Prostate gland (tissue), 2 donors: ENCODE data around the gene ZNF253. TPM values are rescaled to one million over a fixed set of nuclear protein-coding genes. Genes with fewer than 3 reads are reported as not detected.
A peak's percentile ranks its signal among the peaks of the same experiment; 100 is the strongest.
"Not testable (repeated sequence)": the region's sequence is repeated elsewhere in the genome, so short reads cannot be mapped to it uniquely, and the experiment has no call there.

Source experiments
- DNase-seq: peaks from one replicate; pipeline ENCODE4 v3.0.0-alpha.2; 2019; ENCODE audit warnings: low spot score
- H3K27ac ChIP-seq, 2 donors: fragments of 200-600 bp; sonication (generic); 2 replicates each; pipeline ENCODE4 v1.5.1; 2017 to 2019
- H3K27me3 ChIP-seq: fragments of 200-600 bp; sonication (generic); replicated peaks from 2 replicates; pipeline ENCODE4 v1.5.1; 2019; ENCODE audit not compliant: insufficient read depth
- H3K36me3 ChIP-seq, 2 donors: fragments of 200-600 bp; sonication (generic); 1 replicate in 1 of 2; 2 replicates in 1 of 2; pipeline versions ENCODE4 v1.5.1 to v1.8.1; 2017 to 2019
- H3K4me1 ChIP-seq: fragments of 200-600 bp; sonication (generic); replicated peaks from 2 replicates; pipeline ENCODE4 v1.5.1; 2019
- H3K4me3 ChIP-seq, 2 donors: fragments of 200-600 bp; sonication (generic); 2 replicates each; pipeline ENCODE4 v1.5.1; 2017 to 2019
- H3K9me3 ChIP-seq: fragments of 200-600 bp; sonication (generic); 2 replicates; pipeline ENCODE4 v1.5.1; 2017
- POLR2A ChIP-seq: fragments of 450-650 bp; IDR thresholded peaks from one replicate; pipeline ENCODE4 v1.6.1; 2016; ENCODE audit warnings: antibody characterized with exemption, mild to moderate bottlenecking
- POLR2AphosphoS5 ChIP-seq: sonication (generic); formaldehyde crosslinking; IDR thresholded peaks from one replicate; pipeline ENCODE4 v1.6.1; 2017; ENCODE audit warnings: antibody characterized with exemption
- WGBS: methylation state at CpG from one replicate; pipeline ENCODE4 v1.1.5; 2018; 5-methylcytosine and 5-hydroxymethylcytosine counted together
- intact Hi-C: fragments of 100-400 bp; cut with DNase I; formaldehyde crosslinking; loops from one replicate; pipeline ENCODE4 v1.14.2; 2022
- total RNA-seq, 2 donors: library from RNA; depleted of rRNA; stranded (reverse); fragments of >200 nt; gene quantifications; one replicate each; pipeline ENCODE4 v1.1.0, GENCODE V29; 2016
- TF ChIP-seq, protein P1 (sequence below), 4 experiments: fragments of 200-600 bp in 2 of 4; fragments of 450-650 bp in 2 of 4; sonication (generic) in 2 of 4; IDR thresholded peaks; 1 replicate in 3 of 4; 2 replicates in 1 of 4; pipeline ENCODE4 v1.5.1; 2016 to 2019; ENCODE audit warnings: antibody characterized with exemption in 4 of 4, mild to moderate bottlenecking in 2 of 4, moderate library complexity in 2 of 4

ZNF253 gene
- total RNA-seq, 2 donors from 2014 or later, result 10.6 to 20.0 TPM

DNA sequence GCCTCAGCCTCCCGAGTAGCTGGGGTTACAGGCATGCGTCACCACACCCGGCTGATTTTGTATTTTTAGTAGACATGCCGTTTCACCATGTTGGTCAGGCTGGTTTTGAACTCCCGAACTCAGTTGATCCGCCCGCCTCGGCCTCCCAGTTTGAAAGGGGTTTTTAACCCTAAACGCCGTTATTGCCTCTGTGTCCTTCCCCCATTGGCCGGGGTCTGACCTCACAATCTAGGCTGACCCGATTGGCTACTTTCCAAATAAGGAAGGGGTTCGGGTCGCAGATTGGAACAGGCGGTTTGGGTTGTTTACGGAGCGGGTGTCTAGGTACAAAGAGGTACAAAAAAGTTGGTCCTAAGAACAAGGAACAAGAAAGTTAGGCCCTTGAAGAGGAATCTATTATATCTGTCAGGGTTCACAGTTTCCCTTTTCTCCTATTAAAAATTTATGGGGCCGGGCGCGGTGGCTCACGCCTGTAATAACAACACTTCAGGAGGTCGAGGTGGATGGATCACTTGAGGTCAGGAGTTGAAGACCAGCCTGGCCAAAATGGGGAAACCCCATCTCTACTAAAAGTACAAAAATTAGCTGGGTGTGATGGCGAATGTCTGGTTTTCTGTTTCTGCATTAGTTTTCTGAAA, 1.0 kb downstream of the ZNF253 start:
- 5% methylated on average over 23 of the region's 23 CpGs for WGBS
- H3K4me3 ChIP-seq, result peak overlapping the region; percentile 59 to 66
- DNase-seq, result no peak

GRCh38 chr19:19870086-19870485, 4.4 kb downstream of the ZNF253 start:
- H3K27ac ChIP-seq, H3K9me3 ChIP-seq, intact Hi-C loops, H3K27me3 ChIP-seq, H3K36me3 ChIP-seq, DNase-seq, H3K4me1 ChIP-seq, H3K4me3 ChIP-seq: not testable (repeated sequence)
- WGBS, result 87% methylated on average over 5 of the region's 5 CpGs

More for the DNA sequence above, 1.0 kb downstream of the ZNF253 start:
- Histone ChIP-seq H3K9me3 (no peaks in the 10 kb centered on the region), H3K27ac (peak overlapping the region; percentile 92 to 95), H3K36me3 (no peaks in the 10 kb centered on the region), H3K27me3 (no peaks in the 10 kb centered on the region), H3K4me1 (no peaks in the 10 kb centered on the region)
- TF ChIP-seq POLR2AphosphoS5, result no peak
- TF ChIP-seq, protein P1, sequence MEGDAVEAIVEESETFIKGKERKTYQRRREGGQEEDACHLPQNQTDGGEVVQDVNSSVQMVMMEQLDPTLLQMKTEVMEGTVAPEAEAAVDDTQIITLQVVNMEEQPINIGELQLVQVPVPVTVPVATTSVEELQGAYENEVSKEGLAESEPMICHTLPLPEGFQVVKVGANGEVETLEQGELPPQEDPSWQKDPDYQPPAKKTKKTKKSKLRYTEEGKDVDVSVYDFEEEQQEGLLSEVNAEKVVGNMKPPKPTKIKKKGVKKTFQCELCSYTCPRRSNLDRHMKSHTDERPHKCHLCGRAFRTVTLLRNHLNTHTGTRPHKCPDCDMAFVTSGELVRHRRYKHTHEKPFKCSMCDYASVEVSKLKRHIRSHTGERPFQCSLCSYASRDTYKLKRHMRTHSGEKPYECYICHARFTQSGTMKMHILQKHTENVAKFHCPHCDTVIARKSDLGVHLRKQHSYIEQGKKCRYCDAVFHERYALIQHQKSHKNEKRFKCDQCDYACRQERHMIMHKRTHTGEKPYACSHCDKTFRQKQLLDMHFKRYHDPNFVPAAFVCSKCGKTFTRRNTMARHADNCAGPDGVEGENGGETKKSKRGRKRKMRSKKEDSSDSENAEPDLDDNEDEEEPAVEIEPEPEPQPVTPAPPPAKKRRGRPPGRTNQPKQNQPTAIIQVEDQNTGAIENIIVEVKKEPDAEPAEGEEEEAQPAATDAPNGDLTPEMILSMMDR (IDR thresholded peaks at IDR 0.05), result no peak
- TF ChIP-seq POLR2A, result no peak
- intact Hi-C loops, result loop anchor here (2.0 to 5.0 kb wide), 2 partner anchors 34 to 44 kb away; partner anchors contain the start of genes ZNF506 and ZNF93

- no peak overlapping the region for H3K27ac ChIP-seq
- intact Hi-C loops, result no loop called here
- WGBS, result 92% methylated on average over 3 of the region's 3 CpGs
- no peaks in the 10 kb centered on the region for H3K27me3 ChIP-seq
- TF ChIP-seq, protein P1 (IDR thresholded peaks at IDR 0.05), result no peak
- no peak for TF ChIP-seq POLR2A
- H3K4me1 ChIP-seq, result no peaks in the 10 kb centered on the region
- no peaks in the 10 kb centered on the region for H3K9me3 ChIP-seq
- no peaks in the 10 kb centered on the region for H3K36me3 ChIP-seq
- H3K4me3 ChIP-seq, result no peak overlapping the region
- no peak for DNase-seq
Observed at GRCh38 chr19:19871932-19872331, 6.2 kb downstream of the ZNF253 start.

DNA sequence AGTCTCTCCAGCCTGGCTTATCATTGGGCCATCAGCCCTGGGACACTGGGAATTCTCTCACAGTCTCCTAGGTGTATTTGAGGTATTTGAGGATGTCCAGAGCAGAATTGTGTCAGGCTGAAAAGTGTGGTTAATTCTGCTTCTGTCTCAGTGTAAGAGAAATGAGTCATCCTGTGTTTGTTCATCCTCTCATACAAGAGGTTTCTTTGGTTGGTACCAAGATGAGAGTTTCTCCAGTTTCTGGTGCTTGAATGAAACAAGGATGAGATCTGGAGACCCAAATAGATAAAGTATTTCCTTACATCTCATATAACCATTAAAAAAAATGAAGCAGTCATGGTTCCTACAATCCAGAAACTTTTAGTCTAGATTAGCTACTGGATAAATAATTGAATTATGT, 7.7 kb downstream of the ZNF253 start:
- Histone ChIP-seq H3K4me3 (no peak overlapping the region), H3K36me3 (no peaks in the 10 kb centered on the region), H3K27ac (no peak overlapping the region), H3K27me3 (no peaks in the 10 kb centered on the region), H3K9me3 (no peaks in the 10 kb centered on the region), H3K4me1 (no peaks in the 10 kb centered on the region)
- intact Hi-C loops, result no loop called here
- DNase-seq, result no peak
- no peak for TF ChIP-seq POLR2AphosphoS5

DNA sequence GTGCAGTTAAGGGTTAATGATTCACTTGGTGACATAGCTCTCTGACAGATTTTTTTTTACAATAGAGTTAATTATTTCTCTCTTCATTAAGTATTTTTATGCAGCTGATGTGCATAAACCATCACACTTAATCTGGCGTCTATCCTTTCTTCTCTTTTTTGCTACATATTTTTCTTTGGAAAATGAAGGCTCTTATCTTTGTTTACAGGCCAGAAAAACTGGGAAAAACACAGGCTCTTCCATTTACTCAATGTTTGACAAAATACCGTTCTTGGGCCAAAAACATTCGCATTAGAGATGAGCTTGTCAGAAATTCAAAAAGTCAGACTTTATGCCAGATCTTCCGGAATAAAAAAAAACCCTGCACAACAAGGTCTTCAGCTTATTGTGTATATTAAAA, 12.0 kb downstream of the ZNF253 start:
- H3K36me3 ChIP-seq, result no peaks in the 10 kb centered on the region
- WGBS, result 70% methylated on average over 4 of the region's 4 CpGs
- TF ChIP-seq, protein P1 (IDR thresholded peaks at IDR 0.05), result no peak
- TF ChIP-seq POLR2AphosphoS5, result no peak
- TF ChIP-seq POLR2A, result no peak

GRCh38 chr19:19884583-19884982, 18.9 kb downstream of the ZNF253 start:
- Histone ChIP-seq H3K27ac (no peak overlapping the region), H3K4me3 (no peak overlapping the region), H3K4me1 (no peaks in the 10 kb centered on the region), H3K36me3 (no peaks in the 10 kb centered on the region), H3K27me3 (no peaks in the 10 kb centered on the region), H3K9me3 (no peaks in the 10 kb centered on the region)
- intact Hi-C loops, result no loop called here
- no peak for DNase-seq
- WGBS, result 100% methylated on average over 1 of the region's 1 CpG
- TF ChIP-seq, protein P1 (IDR thresholded peaks at IDR 0.05), result no peak
- no peak for TF ChIP-seq POLR2A
- TF ChIP-seq POLR2AphosphoS5, result no peak

More for the DNA sequence above, 12.0 kb downstream of the ZNF253 start:
- H3K27ac ChIP-seq, result no peak overlapping the region
- no peaks in the 10 kb centered on the region for H3K27me3 ChIP-seq
- no peak for DNase-seq
- no peaks in the 10 kb centered on the region for H3K9me3 ChIP-seq
- H3K4me1 ChIP-seq, result no peaks in the 10 kb centered on the region
- intact Hi-C loops, result no loop called here
- no peak overlapping the region for H3K4me3 ChIP-seq

- not testable (repeated sequence) for H3K9me3 ChIP-seq, DNase-seq
Observed at GRCh38 chr19:19892055-19892941, 26.6 kb downstream of the ZNF253 start.

More at GRCh38 chr19:19892055-19892941, 26.6 kb downstream of the ZNF253 start:
- intact Hi-C loops, H3K36me3 ChIP-seq, H3K27ac ChIP-seq, H3K4me1 ChIP-seq, H3K4me3 ChIP-seq, H3K27me3 ChIP-seq: not testable (repeated sequence)
- WGBS, result 96% methylated on average over 3 of the region's 3 CpGs
